Thyroid gland (tissue), 4 donors: ENCODE data around the gene RYR2.

Experiments used
- CTCF ChIP-seq, 6 experiments: fragments of 200-600 bp in 3 of 6; fragments of 450-650 bp in 3 of 6; sonication (generic) in 3 of 6; IDR thresholded peaks; one replicate each; pipeline ENCODE4 v1.5.1; 2016 to 2019; ENCODE audit warnings: antibody characterized with exemption in 6 of 6, mild to moderate bottlenecking in 2 of 6, inconsistent platforms in 1 of 6, moderate library complexity in 1 of 6
- POLR2A ChIP-seq, 2 donors: fragments of 450-650 bp; IDR thresholded peaks; one replicate each; pipeline ENCODE4 v1.6.1; 2017; ENCODE audit warnings: antibody characterized with exemption in 2 of 2, mild to moderate bottlenecking in 2 of 2, moderate library complexity in 1 of 2

GRCh38 chr1:237249120-237249519 lies 207.1 kb downstream of the RYR2 start:
- TF ChIP-seq CTCF (IDR thresholded peaks at IDR 0.05): no peak
- TF ChIP-seq POLR2A (IDR thresholded peaks at IDR 0.05): no peak
